Measurements from ENCODE around the gene FANCG. TPM values are rescaled to one million over a fixed set of nuclear protein-coding genes. Genes with fewer than 3 reads are reported as not detected.

FANCG gene
- 10 to 100 TPM; 92.8 to 93.4 TPM for total RNA-seq

GRCh38 chr9:35079426-35080341 is at the start of gene FANCG:
FANCG (minus strand) TSS chr9:35079942; CDS start chr9:35079524, 418 bp downstream.
- intact Hi-C loops (cut with DNase I, micrococcal nuclease) = loop anchor here (1.0 to 10.0 kb wide), 6 partner anchors 7 to 1785 kb away; partner anchors contain the start of genes PIGO (in 2 of the 2), VCP (in 2 of the 2), ATOSB (in 1 of the 2) and NFX1 (in 1 of the 2)
- ChIA-PET POLR2A (interaction anchor here (0.6 to 2.6 kb wide), 9 partner anchors 8 to 378 kb away, joined by 3 to 15 read pairs (median 5); partner anchors contain the start of genes ATOSB, STOML2 and VCP), CTCF (interaction anchor here (0.6 to 7.5 kb wide), 19 partner anchors 10 to 953 kb away, joined by 3 to 54 read pairs (median 4); partner anchors contain the start of genes HINT2, MYORG, PIGO and STOML2)
- peak; percentile 93 for DNase-seq
- Mint-ChIP-seq H3K27me3 (no peaks in the 10 kb centered on the region), H3K4me1 (peaks cover 16% of the 10 kb centered on the region), H3K9me3 (ENCODE audit: low read depth) (no peaks in the 10 kb centered on the region), H3K36me3 (ENCODE audit: low read depth) (peaks cover 28% of the 10 kb centered on the region), H3K27ac (peak within 1 kb of the TSS; percentile 96), H3K4me3 (peak within 1 kb of the TSS; percentile 81)
- ATAC-seq = peak; percentile 94

- Mint-ChIP-seq H3K4me3 (peak overlapping the region; percentile 77), H3K9me3 (ENCODE audit: low read depth) (no peaks in the 10 kb centered on the region), H3K27me3 (no peaks in the 10 kb centered on the region), H3K36me3 (ENCODE audit: low read depth) (no peaks in the 10 kb centered on the region), H3K27ac (peak overlapping the region; percentile 87), H3K4me1 (peaks cover 44% of the 10 kb centered on the region)
- ATAC-seq (peak; percentile 66), DNase-seq (peak; percentile 94)
- intact Hi-C loops (cut with DNase I, micrococcal nuclease) = loop anchor here (1.0 to 10.0 kb wide), 22 partner anchors 14 to 1078 kb away; partner anchors contain the start of genes HINT2 (in 2 of the 2), STOML2 (in 2 of the 2), CLTA (in 1 of the 2) and CREB3 (in 1 of the 2)
- CTCF ChIA-PET = interaction anchor here (0.6 to 2.3 kb wide), 25 partner anchors 8 to 620 kb away, joined by 3 to 15 read pairs (median 4); partner anchors contain the start of genes STOML2 and UNC13B
- POLR2A ChIA-PET = interaction anchor here (0.6 kb wide), 1 partner anchor 321 kb away, joined by 3 read pairs; no protein-coding TSS in a partner anchor
Measured at GRCh38 chr9:35116898-35117551, 37.3 kb upstream of the FANCG start.

- POLR2A ChIA-PET = interaction anchor here (0.6 kb wide), 1 partner anchor 321 kb away, joined by 3 read pairs; no protein-coding TSS in a partner anchor
- intact Hi-C loops (cut with DNase I, micrococcal nuclease) = loop anchor here (1.0 to 10.0 kb wide), 22 partner anchors 13 to 1078 kb away; partner anchors contain the start of genes HINT2 (in 2 of the 2), STOML2 (in 2 of the 2), CLTA (in 1 of the 2) and CREB3 (in 1 of the 2)
- H3K36me3 Mint-ChIP-seq (ENCODE audit: low read depth) = no peaks in the 10 kb centered on the region
- H3K27me3 Mint-ChIP-seq = no peaks in the 10 kb centered on the region
- H3K4me3 Mint-ChIP-seq = peak overlapping the region; percentile 77
- ATAC-seq = no peak
- CTCF ChIA-PET = interaction anchor here (0.5 to 2.3 kb wide), 19 partner anchors 14 to 619 kb away, joined by 3 to 15 read pairs (median 3); partner anchors contain the start of genes STOML2 and UNC13B
- H3K9me3 Mint-ChIP-seq (ENCODE audit: low read depth) = no peaks in the 10 kb centered on the region
- H3K4me1 Mint-ChIP-seq = peaks cover 49% of the 10 kb centered on the region
- peak overlapping the region; percentile 87 for H3K27ac Mint-ChIP-seq
- DNase-seq = no peak
Measured at GRCh38 chr9:35116539-35116897, 36.8 kb upstream of the FANCG start.

- ChIA-PET POLR2A (interaction anchor here (1.5 to 2.9 kb wide), 3 partner anchors 13 to 469 kb away, joined by 3 to 18 read pairs (median 5); partner anchors contain the start of genes FANCG, GALT and STOML2), CTCF (interaction anchor here (0.5 to 3.6 kb wide), 8 partner anchors 12 to 438 kb away, joined by 3 to 16 read pairs (median 4); partner anchors contain the start of genes STOML2 and UNC13B)
- Mint-ChIP-seq H3K9me3 (ENCODE audit: low read depth) (no peaks in the 10 kb centered on the region), H3K4me3 (peak within 1 kb of the TSS; percentile 77), H3K27me3 (no peaks in the 10 kb centered on the region), H3K4me1 (peaks cover 51% of the 10 kb centered on the region), H3K36me3 (ENCODE audit: low read depth) (no peaks in the 10 kb centered on the region), H3K27ac (peak within 1 kb of the TSS; percentile 87)
- intact Hi-C loops (cut with DNase I, micrococcal nuclease) = loop anchor here (1.0 to 10.0 kb wide), 25 partner anchors 13 to 1079 kb away; partner anchors contain the start of genes HINT2 (in 2 of the 2), STOML2 (in 2 of the 2), CCDC107 (in 1 of the 2) and CLTA (in 1 of the 2)
- DNase-seq (peak; percentile 96), ATAC-seq (peak; percentile 64)
Measured at GRCh38 chr9:35115680-35116538, 36.2 kb upstream of the FANCG start, which contains the start of gene ATOSB. ATOSB (minus strand) TSS chr9:35115862; CDS start chr9:35108274, 7,588 bp downstream.

GRCh38 chr9:35114840-35115628 is 35.3 kb upstream of the FANCG start:
- no peaks in the 10 kb centered on the region for H3K36me3 Mint-ChIP-seq (ENCODE audit: low read depth)
- H3K27ac Mint-ChIP-seq = peak overlapping the region; percentile 87
- DNase-seq = peak; percentile 65
- CTCF ChIA-PET = interaction anchor here (0.6 to 3.6 kb wide), 6 partner anchors 11 to 439 kb away, joined by 3 to 16 read pairs (median 4); partner anchors contain the start of genes STOML2 and UNC13B
- peak overlapping the region; percentile 77 for H3K4me3 Mint-ChIP-seq
- POLR2A ChIA-PET = interaction anchor here (1.2 to 2.9 kb wide), 5 partner anchors 9 to 468 kb away, joined by 3 to 18 read pairs (median 4); partner anchors contain the start of genes FANCG, GALT, STOML2 and VCP
- H3K27me3 Mint-ChIP-seq = no peaks in the 10 kb centered on the region
- ATAC-seq = no peak
- no peaks in the 10 kb centered on the region for H3K9me3 Mint-ChIP-seq (ENCODE audit: low read depth)
- intact Hi-C loops (cut with DNase I, micrococcal nuclease) = loop anchor here (1.0 to 10.0 kb wide), 14 partner anchors 36 to 1080 kb away; partner anchors contain the start of genes CCDC107 (in 1 of the 2), CLTA (in 1 of the 2), ENHO (in 1 of the 2) and FANCG (in 1 of the 2)
- H3K4me1 Mint-ChIP-seq = peaks cover 58% of the 10 kb centered on the region

GRCh38 chr9:35114113-35114839 is 34.5 kb upstream of the FANCG start:
- intact Hi-C loops (cut with DNase I, micrococcal nuclease) = loop anchor here (2.0 to 10.0 kb wide), 6 partner anchors 531 to 1081 kb away; partner anchors contain the start of genes CCDC107 (in 1 of the 2), CLTA (in 1 of the 2), ENHO (in 1 of the 2) and HINT2 (in 1 of the 2)
- no peaks in the 10 kb centered on the region for H3K36me3 Mint-ChIP-seq (ENCODE audit: low read depth)
- H3K27ac Mint-ChIP-seq = peak overlapping the region; percentile 87
- peaks cover 58% of the 10 kb centered on the region for H3K4me1 Mint-ChIP-seq
- ChIA-PET POLR2A (interaction anchor here (0.9 to 2.9 kb wide), 6 partner anchors 9 to 467 kb away, joined by 3 to 18 read pairs (median 4); partner anchors contain the start of genes FANCG, GALT, STOML2 and UNC13B), CTCF (interaction anchor here (0.5 to 3.6 kb wide), 7 partner anchors 10 to 635 kb away, joined by 3 to 16 read pairs (median 5); partner anchors contain the start of gene PIGO)
- ATAC-seq (peak; percentile 40), DNase-seq (peak; percentile 88)
- peak overlapping the region; percentile 77 for H3K4me3 Mint-ChIP-seq
- H3K27me3 Mint-ChIP-seq = no peaks in the 10 kb centered on the region
- no peaks in the 10 kb centered on the region for H3K9me3 Mint-ChIP-seq (ENCODE audit: low read depth)

- DNase-seq (peak; percentile 36), ATAC-seq (no peak)
- intact Hi-C loops (cut with DNase I, micrococcal nuclease) = loop anchor here (5.0 to 10.0 kb wide), 5 partner anchors 532 to 1082 kb away; partner anchors contain the start of genes CLTA (in 1 of the 2), ENHO (in 1 of the 2), HINT2 (in 1 of the 2) and SPAG8 (in 1 of the 2)
- Mint-ChIP-seq H3K4me3 (peak overlapping the region; percentile 63), H3K4me1 (peaks cover 58% of the 10 kb centered on the region), H3K27me3 (no peaks in the 10 kb centered on the region), H3K27ac (peak overlapping the region; percentile 90), H3K9me3 (ENCODE audit: low read depth) (no peaks in the 10 kb centered on the region), H3K36me3 (ENCODE audit: low read depth) (no peaks in the 10 kb centered on the region)
- POLR2A ChIA-PET = interaction anchor here (0.5 to 0.6 kb wide), 2 partner anchors 43 to 770 kb away, joined by 3 to 4 read pairs; no protein-coding TSS in a partner anchor
- CTCF ChIA-PET = interaction anchor here (0.6 to 3.6 kb wide), 4 partner anchors 9 to 1186 kb away, joined by 3 to 16 read pairs (median 4); partner anchors contain the start of genes FANCG and STOML2
Measured at GRCh38 chr9:35112257-35113020, 32.7 kb upstream of the FANCG start.
